RPMI8226 (cell line): ENCODE measurements around the gene SCART1.
"Not testable (repeated sequence)": the region's sequence is repeated elsewhere in the genome, so short reads cannot be mapped to it uniquely, and the experiment has no call there.

Experiments used
- DNase-seq: peaks from one replicate; pipeline ENCODE4 v3.0.0-alpha.2; 2015

The SCART1 gene

GRCh38 chr10:133453516-133454203 lies at the start of gene SCART1:
SCART1 (plus strand) TSS chr10:133453945; CDS start chr10:133453998, 53 bp downstream.
- no peak for DNase-seq

GRCh38 chr10:133405272-133405671 lies 48.5 kb upstream of the SCART1 start:
- DNase-seq, result no peak

GRCh38 chr10:133405844-133406527 lies 47.8 kb upstream of the SCART1 start:
- DNase-seq, result no peak

GRCh38 chr10:133411523-133412380 lies 42.0 kb upstream of the SCART1 start:
- no peak for DNase-seq

- DNase-seq, result no peak
Measured at GRCh38 chr10:133412381-133412711, 41.4 kb upstream of the SCART1 start.

GRCh38 chr10:133414401-133414800 lies 39.3 kb upstream of the SCART1 start:
- not testable (repeated sequence) for DNase-seq

- no peak for DNase-seq
Measured at GRCh38 chr10:133415752-133416151, 38.0 kb upstream of the SCART1 start.

- DNase-seq, result no peak
Measured at GRCh38 chr10:133418289-133418993, 35.3 kb upstream of the SCART1 start.

- DNase-seq, result no peak
Measured at GRCh38 chr10:133419211-133419950, 34.4 kb upstream of the SCART1 start.

GRCh38 chr10:133420028-133420427 lies 33.7 kb upstream of the SCART1 start:
- no peak for DNase-seq

GRCh38 chr10:133420579-133420978 lies 33.2 kb upstream of the SCART1 start:
- DNase-seq, result no peak

GRCh38 chr10:133421336-133422222 lies 32.2 kb upstream of the SCART1 start:
- DNase-seq, result no peak

- DNase-seq, result no peak
Measured at GRCh38 chr10:133422223-133422806, 31.4 kb upstream of the SCART1 start.

GRCh38 chr10:133422807-133423771 lies 30.7 kb upstream of the SCART1 start:
- DNase-seq, result no peak

- not testable (repeated sequence) for DNase-seq
Measured at GRCh38 chr10:133424102-133424501, 29.6 kb upstream of the SCART1 start.

- not testable (repeated sequence) for DNase-seq
Measured at GRCh38 chr10:133424601-133425000, 29.1 kb upstream of the SCART1 start, which contains the start of gene SPRN. SPRN (minus strand) TSS chr10:133424625; CDS start chr10:133423681, 944 bp downstream.

- DNase-seq, result not testable (repeated sequence)
Measured at GRCh38 chr10:133429571-133429970, 24.2 kb upstream of the SCART1 start.

GRCh38 chr10:133431888-133432613 lies 21.7 kb upstream of the SCART1 start:
- not testable (repeated sequence) for DNase-seq

- not testable (repeated sequence) for DNase-seq
Measured at GRCh38 chr10:133432789-133433188, 21.0 kb upstream of the SCART1 start.
